ENCODE results near the gene SF3B2.
"Not testable (repeated sequence)": the region's sequence is repeated elsewhere in the genome, so short reads cannot be mapped to it uniquely, and the experiment has no call there.

SF3B2 gene

DNA sequence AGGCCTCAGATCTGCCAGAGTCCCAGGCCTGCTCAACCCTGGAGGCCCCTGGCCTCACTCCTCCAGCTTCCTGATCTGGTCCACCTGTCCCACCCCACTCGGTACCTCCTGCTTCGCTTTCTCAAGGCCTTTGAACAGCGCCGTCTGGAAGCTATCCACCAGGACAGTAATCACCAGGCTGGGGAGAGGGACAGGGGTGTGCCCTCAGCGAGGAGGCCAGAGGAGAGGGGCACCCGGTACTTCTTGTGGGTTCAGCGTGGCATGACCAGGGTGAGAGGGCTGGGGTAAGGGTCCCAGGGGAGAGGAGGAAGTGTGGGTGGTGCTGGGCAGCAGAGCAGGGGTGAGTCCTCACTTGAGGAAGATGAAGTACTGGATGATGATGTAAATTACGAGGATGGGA lies 32.0 kb upstream of the SF3B2 start:
- DNase-seq, result no peak

DNA sequence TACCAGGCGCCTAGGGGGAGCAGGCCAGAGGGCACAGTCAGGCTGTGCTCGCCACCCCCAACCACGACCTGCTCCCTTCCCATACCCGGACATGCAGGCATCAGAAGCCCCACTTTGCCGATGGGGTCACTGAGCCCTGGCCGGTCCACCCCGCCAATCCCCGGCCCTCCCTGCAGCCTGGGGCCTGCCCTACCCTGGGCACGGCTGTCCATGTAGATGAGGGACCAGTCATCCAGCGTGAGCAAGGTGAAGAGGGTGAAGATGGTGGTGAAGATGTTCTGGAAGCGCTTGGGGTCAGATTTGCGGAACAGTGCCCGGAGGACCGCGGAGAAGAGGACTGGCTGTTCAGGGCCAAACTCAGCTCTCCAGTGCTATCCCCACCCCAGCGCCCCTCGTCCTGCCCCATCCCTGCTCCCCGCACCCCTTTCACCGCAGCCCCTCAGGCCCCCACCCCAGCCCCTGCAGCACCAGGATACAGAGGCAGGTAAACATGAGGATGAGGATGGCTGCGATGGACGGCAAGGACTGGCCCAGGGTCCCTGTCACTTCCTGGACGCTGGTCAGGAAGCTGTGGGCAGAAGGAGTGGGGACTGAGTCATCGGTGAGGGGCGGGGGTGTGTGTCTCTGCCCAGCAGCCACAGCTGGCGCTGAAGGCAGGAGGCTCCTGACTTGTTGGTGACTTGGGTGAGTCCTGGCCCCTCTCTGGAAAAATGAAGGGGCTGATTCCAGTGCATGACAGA lies 31.4 kb upstream of the SF3B2 start:
- peak; percentile 53 to 78 for DNase-seq

DNA sequence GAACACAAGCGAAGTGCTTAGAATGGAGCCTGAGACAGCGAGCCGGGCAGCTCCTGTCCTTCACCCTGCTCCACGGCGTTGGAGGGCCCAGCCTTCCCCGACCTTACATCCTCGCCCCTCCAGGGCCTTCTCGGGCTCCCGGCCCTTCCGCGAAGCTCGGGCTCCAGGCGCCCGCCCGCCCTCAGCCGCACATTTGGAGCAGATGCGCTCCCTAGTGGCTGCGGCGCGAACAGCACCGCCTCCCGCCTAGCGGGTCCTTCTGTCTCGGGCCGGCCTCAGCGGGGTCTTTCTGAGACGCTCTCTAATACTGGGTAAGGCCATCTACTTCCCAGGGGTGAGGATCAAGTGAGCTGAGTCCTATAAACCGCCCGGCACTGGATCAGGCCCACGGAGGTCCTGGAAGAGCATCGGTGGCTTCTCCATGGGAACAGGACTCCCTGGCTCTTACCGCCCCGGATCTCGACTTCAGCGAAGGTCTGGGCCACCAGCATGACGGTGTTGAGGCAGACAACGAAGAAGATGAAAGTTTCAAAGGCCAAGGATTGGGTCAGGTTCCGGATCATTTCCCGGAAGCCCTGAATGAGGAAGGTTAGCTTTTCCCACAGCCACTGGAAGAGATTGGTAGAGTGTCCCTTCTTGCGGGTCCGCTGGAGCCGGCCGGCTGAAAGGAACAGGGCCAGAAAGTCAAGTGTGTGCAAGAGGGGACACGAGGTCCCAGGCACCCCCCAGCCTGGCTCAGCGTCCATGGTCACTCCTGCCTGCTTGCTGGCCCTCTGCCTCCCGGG lies 29.6 kb upstream of the SF3B2 start:
- peak; percentile 45 to 48 for DNase-seq

DNA sequence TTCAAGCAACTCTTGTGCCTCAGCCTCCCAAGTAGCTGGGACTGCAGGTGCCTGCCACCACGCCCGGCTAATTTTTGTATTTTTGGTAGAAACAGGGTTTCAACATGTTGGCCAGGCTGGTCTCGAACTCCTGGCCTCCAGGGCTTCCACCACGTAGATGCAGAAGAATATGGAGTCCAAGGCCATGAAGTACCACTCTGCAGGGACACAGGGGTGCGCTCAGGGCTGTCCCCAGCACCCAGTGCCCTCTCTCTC lies 29.1 kb upstream of the SF3B2 start:
- DNase-seq, result not testable (repeated sequence)

DNA sequence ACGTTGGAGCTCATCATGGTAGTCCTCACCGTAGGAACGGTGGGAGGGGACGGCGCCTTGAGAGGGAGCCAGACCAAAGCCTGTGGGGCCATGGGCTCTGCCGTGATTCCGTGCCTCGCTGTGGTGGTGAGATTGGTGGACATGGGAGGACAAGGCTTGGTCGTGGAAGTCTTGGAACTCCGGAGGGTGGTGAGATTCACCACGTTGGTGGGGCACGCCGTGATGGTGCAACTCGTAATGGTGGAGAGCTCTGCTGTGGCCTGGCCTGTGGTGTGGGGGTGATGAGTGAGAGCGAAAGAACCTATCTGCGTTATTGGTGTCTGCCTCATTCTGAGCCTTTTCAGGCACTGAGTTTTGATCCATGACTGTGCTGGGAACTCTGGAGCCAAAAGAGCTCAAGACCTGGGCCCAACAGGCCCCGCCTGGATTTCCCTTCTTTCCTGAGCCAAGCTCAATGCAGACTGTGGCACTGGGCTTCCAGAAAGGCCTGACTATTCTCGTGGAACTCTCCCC lies 26.1 kb upstream of the SF3B2 start, which contains the start of gene CATSPER1:
TSS of gene CATSPER1 (minus strand) at position 463 of the 513 bp plus-strand sequence. CDS start at position 363, 100 bp downstream.
- no peak for DNase-seq

DNA sequence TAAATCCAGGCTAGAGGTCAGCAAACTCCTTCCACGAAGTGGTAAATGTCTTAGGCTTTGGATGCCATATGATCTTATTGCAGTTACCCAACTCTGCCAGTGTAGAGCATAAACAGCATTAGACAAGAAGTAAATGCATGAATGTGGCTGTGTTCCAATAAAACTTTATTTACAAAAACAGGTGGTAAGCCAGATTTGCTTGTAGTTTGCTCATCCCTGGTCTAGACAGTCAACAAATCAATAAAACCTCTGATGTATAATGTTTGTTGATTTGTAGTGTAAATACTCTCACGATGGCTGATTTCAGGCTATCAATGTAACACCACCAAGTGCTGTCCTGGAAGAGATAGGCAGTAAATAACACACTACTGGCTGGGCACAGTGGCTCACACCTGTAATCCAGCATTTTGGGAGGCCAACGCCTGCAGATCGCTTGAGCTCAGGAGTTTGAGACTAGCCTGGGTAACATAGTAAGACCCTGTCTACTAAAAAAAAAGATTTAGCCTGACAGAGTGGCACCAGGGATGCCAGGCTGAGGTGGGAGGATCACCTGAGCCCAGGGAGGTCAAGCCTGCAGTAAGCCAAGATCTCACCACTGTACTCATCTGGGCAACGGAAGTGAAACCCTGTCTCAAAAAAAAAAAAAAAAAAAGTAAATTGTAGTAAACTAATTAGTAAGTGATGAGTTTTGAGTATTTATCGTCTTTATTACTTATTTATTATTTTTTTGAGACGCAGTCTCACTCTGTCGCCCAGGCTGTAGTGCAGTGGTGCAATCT lies 19.0 kb upstream of the SF3B2 start:
- DNase-seq, result no peak

DNA sequence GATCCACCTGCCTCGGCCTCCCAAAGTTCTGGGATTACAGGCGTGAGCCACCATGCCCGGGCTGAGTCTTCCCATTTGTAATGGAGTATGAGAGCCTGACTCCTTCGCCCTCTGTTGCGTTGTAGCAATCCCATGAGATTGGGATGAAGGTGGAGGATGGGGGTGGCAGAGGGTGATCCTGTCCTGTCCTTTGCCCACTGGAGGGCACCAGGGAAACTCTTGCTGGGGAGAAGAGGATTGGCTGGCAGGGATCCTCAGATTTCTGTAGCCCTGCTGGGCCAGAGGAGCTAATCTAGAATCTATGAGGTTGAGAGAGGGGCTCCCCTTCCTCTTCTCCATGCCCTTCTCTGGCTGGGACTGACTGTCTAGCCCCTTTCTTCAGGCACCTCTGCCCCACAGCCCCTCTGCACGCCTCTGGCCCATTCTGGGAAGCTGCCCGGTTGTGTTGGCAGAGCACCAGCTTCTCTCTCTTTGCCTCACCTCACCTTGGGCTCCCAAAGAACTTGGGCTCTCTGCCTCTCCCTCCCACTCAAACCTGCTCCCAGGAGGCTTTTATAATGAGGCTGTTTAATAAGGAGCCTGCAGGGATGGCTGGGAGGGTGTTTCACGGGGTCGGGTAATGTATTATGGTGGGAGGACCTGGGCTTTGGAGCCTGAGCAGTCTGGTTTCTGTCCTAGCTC lies 16.4 kb upstream of the SF3B2 start:
- DNase-seq, result no peak

DNA sequence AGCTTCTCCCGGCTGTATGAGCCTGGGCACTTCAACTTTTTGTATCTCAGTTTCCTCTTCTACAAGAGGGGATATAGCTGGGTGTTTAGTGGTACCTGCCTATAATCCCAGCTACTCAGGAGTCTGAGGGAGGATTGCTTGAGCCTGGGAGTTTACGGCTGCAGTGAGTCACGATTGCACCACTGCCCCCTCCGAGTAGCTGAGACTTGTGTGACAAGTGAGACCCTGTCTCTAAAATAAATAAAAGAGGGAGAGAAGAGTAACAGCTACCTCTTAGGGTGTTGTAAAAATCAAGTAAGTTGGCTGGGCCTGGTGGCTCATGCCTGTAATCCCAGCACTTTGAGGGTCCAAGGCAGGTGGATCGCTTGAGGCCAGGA lies 15.8 kb upstream of the SF3B2 start:
- no peak for DNase-seq

DNA sequence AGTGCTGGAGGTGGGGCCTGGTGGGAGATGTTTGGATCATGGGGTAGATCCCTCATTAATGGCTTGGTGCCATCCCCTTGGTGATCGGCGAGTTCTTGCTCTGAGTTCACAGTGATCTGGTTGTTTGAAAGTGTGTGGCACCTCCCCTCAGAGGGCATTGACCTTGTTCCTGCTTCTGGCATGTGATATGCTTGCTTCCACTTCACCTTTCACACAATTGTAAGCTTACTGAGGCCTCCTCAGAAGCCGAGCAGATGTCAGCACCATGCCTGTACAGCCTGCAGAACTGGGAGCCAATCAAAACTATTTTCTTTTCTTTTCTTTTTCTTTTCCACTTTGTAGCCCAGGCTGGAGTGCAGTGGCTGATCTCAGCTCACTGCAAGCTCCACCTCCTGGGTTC lies 14.8 kb upstream of the SF3B2 start:
- no peak for DNase-seq

DNA sequence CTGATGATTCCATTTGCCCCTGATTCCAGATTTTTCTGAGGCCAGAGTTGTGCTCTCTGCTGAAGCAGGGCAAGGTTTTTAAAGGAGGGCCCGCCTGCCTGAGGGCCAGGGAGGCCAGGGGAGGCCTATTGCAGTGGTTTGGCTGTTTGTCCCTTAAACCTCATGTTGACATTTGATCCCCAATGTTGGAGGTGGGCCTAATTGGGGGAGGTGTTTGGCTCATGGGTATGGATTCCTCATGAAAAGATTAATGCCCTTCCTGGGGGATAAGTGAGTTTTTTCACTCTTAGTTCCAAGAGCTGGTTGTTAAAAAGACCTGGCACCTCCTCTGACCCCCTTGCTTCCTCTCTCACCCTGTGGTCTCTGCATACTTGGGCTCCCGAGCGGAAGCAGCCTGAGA lies 12.4 kb upstream of the SF3B2 start:
- no peak for DNase-seq

DNA sequence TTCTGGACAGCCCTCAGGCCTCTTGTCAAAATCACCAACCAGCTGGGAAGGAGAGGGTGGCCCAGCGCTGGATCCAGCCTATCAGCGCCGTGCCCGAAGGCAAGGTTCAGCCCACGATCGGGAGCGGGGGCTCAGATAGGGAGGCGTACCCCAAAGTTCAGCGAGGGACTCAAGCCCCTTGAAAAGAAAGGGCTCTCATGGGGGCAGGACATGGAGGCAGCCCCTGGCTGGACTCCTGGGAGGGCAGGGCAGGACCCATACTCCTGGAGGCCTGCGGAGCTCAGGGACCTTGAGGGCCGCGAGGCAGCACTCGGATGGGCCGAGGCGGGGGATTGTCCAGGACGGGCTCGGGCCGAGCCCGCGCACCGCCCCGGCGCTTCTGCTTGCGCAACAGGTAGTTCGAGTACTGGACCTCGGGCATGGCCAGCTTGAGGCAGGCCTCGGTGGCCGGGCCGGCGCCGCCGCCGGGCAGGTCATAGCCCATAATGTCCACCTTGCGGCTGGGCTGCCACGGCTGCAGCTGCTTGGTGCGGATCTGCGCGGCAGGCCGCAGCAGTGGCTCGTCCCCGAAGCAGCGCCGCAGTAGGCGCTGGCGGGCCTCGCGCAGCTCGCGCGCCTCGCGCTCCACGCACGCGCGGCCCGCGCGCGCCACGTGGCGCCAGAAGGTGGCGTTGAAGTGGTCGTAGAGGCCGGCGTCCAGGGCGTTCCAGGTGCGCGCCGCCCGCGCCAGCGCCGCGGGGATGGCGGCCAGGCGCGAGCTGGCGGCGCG lies 9.8 kb upstream of the SF3B2 start:
- DNase-seq, result no peak

DNA sequence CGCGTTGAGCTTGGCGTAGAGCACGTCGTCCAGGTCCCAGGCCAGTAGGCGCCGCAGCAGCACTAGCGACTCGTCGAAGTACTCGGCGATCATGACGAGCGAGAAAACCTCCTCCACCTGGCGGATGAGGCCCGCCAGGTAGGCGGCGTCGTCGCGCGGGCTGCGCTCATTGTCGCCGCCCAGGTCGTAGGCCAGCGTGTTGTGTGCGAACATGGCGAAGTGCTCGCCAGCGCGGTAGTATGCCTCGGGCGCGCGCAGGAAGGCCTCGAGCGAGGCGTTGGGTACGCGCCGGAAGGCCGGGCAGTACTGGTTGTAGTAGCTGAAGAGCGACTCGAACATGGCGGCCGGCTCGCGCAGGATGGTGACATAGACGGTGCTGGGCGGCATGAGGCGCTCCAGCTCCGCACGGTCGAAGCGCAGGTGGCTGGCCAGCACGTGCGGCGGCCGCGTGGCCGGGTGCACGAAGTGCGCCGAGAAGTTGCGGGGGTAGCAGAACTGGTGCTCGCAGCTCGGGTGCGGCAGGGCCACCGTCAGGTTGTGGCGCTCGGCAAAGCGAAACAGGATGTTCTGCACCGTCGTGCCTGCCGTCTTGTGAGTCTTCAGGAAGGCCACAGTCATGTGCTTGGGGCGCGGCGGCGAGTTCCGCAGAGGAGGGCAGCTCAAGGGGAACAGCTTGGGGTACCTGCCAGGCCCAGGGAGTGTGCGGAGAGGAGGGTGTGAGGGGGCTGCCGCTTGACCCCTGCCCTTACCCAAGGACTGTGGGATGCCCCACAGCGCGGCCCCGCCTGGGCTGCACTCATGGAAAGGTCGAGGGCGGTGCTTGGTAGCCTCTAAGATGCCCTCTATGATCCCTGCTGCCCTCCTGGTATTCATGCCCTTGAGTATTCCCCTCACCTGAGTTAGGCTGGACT lies 8.9 kb upstream of the SF3B2 start:
- no peak for DNase-seq

DNA sequence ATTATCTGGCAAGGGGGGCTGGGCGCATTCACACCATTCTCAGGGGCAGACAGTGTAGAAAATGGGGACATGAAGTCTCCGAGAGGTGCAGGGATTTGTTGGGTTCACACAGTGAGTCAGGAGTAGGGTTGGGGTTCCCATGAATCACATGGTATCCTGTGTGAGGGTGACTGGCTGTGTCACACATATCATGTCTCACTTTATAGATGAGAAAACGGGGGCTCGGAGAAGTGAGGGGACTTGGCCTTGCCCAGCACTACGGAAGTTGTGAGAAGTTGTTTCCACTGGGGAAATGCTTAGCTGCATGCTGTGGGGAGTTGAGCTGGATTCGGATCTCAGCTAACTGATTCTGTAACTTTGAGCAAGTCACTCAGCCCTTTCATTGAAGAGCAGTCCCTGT lies 7.4 kb upstream of the SF3B2 start:
- DNase-seq, result no peak

DNA sequence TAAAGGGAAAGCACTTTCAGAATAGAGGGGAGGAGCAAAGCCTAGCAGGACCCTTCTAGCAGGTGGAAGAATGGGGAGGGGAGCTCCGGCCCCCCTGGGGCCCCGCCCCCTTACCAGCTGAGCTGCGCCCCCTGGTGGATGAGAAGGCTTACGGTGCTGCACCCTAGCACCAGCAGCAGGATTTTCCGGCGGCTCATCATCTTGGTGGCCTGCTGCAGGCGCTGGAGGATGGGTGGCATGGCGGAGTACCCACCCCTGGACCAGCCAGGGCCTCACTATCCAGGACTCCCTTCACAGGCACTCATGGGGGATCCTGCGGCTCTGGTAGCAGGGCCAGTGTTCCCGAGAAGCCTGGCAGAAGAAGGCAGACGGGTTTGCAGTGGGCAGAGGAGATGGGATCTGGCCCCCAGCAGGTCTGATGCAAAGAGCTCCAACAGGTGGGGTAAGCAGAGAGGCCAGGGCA lies 7.0 kb upstream of the SF3B2 start:
- DNase-seq, result peak; percentile 13 to 53

DNA sequence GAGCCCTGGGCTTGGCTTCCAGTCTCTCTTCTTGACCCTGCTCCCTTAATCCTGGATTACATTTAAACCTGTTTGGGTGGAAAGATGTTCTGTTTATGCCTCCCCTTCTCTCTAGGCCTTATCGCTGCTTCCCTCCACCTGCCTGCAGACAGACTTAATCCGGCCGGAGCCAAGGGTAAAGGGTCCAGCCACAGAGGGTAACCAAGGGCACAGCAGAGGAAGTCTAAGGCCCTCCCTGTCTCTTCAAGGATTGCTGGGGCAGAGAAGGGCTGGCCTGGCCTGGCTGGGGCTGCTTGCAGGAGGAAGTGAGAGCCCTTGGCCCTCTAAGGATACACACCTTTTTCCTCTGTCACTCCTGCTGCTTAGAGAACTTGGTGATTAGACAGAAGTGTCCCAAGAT lies 5.3 kb upstream of the SF3B2 start:
- no peak for DNase-seq

DNA sequence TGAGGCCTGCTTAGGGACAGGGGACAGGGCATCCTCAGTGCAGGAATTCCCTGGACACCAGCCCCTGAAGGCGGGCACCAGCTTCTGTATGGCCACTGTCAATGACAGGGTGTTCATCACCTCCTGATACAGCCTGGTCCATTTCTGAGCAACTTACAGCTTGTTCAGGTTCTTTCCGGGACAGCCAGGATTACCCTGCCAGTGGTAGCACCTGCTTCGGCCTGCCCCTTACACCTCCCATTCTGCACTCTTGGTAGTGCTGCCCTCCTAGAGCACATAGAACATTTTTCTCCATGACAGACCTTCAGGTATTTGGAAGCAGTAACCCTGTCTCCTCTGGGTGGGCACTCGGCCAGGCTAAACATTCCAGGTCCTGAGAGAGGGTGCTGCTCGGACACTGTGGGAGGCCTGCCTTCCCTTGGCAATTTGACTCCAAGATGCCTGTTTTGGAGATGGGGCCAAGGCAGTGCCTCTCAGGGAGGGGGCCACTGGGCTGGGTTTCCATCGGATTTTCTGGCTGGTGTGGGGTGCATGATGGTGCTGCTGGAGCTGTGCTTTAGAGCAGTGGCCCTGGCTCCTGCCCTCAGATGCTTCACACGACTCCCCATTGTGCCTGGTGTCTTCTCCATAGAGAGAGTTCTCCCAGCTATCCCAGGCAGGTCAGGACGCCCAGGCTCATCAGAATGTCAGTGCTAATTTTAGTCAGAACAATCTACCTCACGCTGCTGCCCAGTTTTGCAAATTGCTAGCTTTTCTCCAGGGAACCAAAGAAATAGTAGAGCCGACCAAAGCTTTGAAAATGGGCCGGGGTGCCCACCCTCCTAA lies 4.4 kb upstream of the SF3B2 start:
- DNase-seq, result no peak

DNA sequence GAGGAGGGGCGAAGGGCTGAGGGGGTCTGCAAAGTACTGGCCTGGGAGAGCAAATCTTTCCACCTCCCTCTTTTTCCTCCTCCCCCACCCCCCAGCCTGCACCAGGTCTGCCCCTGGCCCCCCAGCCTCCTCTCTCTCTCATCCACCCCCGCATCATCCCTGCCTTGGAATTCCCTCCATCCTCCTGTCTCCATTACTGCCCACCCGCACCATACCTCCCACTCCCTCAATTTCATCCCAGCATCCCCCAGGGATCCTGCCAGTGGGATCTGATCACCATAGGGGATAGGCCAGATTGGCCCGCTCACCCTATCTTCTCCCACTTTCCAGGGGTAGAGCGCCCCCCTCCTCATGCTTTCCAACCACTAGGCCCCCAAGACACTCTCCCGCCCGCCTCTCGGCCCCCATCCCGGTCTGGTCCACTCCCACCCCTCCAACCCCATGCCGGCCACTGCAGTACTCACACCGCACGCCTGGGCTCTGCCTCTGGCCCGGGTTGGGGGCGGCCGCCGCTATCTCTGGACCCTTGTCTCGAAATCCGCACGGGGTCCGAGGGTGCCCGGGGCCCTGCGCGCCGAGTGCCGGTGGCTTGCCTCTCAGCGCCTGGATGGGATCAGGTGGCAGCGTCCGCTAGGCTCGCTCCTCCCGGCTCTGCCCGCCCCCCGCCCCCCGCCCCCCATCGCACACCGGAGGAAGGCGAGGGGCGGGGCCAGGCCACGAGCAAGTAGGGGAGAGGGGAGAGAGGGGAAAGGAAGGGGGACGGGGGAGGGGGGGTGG lies 3.4 kb upstream of the SF3B2 start, which contains the start of gene GAL3ST3:
TSS of gene GAL3ST3 (minus strand) at position 615 of the 777 bp plus-strand sequence. CDS start 3,746 bp downstream, outside the sequence.
- DNase-seq, result no peak

DNA sequence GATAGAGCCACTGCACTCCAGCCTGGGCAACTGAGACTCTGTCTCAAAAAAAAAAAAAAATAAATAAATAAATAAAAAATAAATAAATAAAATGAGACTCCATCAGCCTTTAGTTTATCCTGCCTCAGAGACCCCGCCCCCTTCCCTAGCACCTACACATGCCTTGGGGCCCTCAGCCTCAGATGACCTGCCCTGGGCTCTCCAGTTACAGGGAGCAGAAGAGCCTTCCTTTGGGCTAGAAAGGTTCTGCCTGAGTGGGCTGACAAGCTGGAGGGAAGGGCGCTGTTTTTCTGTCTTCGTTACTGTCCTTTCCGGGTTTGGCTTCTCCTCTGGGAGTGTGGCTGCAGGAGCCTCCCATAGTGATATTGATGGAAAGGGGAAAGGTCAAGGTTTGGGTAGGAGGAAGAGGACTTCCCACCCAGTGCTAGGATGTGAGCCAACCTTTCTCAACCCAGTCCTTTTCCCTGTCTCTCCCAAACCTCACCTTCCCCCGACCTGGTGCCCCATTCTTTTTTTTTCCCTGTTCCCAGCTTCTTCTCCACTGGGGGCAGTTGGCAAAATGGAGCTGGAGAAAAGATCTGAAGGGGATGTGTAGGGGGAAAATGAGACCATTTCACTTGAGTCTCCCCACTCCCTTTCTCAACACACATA lies 1.5 kb upstream of the SF3B2 start:
- DNase-seq, result no peak

DNA sequence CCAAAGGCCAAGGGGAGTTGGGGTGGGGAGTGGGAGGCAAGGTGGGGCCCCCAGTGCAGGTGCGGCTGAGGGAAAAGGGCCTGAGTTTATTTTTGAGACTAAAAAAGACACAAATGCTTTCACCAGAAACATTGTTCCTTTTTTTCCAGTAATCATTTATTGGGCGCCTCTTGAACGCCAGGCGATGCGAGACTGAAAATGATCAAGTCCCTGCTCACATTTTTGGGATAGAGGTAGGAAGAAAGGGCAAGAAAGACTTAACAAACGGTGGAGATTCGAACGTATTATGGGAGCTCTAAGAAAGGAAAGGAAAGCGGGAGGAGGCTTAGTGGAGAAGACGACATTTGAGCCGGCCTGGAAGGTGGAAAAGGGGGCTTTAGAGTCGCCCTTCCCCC lies 796 bp upstream of the SF3B2 start:
- no peak for DNase-seq
